Measurements from ENCODE around the gene RBMS1.

DNA sequence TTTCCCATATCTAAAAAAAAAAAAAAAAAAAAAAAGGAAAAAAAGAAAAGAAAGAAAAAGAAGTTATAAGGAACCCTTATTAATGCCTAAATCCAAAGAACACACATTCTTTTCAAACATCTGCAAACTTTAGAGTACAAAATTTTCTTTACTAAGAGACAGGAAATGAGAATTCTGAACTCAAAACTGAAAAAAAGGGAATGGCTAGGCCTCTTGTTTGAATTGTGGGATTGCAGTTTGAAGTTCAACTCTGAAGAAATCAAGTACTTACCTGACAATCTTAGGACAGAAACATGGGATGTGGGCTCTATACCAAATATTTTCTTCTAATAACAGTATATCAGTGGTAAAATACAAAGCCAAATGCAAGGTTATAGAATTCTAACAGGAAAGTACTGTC, 175.4 kb downstream of the RBMS1 start:
- TF ChIP-seq, protein P1, sequence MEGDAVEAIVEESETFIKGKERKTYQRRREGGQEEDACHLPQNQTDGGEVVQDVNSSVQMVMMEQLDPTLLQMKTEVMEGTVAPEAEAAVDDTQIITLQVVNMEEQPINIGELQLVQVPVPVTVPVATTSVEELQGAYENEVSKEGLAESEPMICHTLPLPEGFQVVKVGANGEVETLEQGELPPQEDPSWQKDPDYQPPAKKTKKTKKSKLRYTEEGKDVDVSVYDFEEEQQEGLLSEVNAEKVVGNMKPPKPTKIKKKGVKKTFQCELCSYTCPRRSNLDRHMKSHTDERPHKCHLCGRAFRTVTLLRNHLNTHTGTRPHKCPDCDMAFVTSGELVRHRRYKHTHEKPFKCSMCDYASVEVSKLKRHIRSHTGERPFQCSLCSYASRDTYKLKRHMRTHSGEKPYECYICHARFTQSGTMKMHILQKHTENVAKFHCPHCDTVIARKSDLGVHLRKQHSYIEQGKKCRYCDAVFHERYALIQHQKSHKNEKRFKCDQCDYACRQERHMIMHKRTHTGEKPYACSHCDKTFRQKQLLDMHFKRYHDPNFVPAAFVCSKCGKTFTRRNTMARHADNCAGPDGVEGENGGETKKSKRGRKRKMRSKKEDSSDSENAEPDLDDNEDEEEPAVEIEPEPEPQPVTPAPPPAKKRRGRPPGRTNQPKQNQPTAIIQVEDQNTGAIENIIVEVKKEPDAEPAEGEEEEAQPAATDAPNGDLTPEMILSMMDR (IDR thresholded peaks at IDR 0.05; ENCODE audit: low read length) = no peak
- no peak for TF ChIP-seq EZH2 (optimal IDR thresholded peaks at IDR 0.05; ENCODE audit: low read depth, low read length)

All from MM.1S (cell line).